ENCODE measurements around the gene RPL12. TPM values are rescaled to one million over a fixed set of nuclear protein-coding genes. Genes with fewer than 3 reads are reported as not detected.

RPL12 gene
- 1,000 to 10,000 TPM; 1,831 to 1,874 TPM for total RNA-seq

DNA sequence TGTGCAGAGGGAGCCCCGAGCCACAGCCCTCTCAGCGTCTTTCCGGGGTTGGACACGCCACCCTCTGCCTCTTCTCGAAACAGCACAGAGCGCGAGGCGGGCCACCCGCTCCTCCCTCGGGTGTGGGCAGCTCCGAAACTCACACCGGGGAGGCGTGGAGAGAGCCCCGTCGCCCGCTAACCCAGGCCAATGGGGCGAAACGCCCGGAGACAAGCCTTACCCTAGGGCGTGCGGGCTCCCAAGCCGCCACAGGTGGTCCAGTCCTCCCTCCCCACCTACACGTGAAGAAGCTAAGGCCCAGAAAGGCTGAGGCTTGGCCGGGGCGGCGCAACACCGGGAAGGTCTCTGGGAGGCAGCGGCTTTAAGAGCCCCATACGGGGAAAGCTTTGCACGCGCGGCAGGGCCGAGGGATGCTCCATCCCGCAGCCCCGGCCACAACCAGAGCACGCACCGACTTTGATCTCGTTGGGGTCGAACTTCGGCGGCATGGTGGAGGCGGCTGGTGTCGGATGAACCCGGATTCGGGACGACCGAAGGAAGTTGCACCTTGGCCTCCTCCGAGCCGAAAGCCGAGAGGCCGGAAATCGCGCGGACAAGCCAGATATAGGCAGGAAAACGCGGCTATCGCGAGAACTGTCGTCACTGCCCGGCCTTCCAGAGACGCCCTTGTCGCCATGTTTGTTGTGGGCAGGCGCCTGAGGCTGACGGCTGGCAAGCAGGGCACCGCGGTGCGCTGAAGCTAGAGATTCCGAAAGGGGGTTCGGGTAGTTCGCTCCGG, at the start of gene RPL12, which contains the start of gene LRSAM1:
Gene RPL12 (minus strand): TSS at position 577 of the 778 bp plus-strand sequence. CDS start 89 bp downstream, at position 488.
Gene LRSAM1 (plus strand): TSS at position 681 of the 778 bp plus-strand sequence. CDS start 3,018 bp downstream, outside the sequence.

DNA sequence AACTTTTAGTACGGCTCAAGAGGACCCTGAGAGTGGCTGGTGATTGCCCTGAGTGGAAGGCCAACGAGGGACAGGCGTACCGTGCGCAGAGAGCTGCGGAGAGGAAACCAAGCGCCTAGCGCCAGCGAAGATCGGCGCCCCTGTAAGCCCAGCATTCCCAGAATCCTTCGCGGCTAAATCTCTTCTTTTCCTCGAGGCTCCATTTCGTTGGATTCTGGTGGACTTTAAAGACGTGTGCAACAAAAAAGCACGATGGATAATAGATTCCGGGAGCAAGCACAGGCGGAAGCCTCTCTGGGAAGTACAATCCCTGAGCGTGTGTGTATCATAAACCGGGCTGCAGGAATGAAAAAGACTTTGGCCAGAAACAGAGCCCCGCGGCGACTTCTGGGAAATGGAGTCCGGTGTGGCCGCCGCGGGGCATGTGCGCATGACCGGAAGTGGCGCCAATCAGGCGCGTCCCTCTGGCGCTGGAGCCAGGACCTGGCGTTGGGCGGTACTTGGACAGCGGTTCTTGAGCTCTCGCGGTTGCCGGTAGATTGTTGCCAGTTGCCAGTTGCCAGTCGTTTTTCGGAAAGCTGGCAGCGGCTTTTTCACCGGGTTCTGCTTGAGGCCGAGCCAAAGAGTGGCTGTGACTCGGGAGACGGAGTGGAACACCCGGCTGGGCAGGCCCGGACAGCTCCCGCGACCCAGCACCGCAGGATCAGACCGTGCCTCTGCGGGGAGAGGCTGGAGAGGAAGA, 27.1 kb downstream of the RPL12 start, which contains the start of gene ZNF79:
Gene ZNF79 (plus strand): TSS at position 449 of the 742 bp plus-strand sequence. CDS start 406 bp downstream, outside the sequence.

Other genes starting within 250 kb of the RPL12 start
- 1 to 10 TPM in 1 of 2 experiments, under 1 TPM in 1; 0.93 to 1.5 TPM for gene GARNL3, start 186.6 kb downstream of the RPL12 start, total RNA-seq
- gene SLC2A8, start 54.2 kb downstream of the RPL12 start, total RNA-seq: 1 to 10 TPM; 1.7 to 1.8 TPM
- gene ZNF79, start 27.0 kb downstream of the RPL12 start, total RNA-seq: 10 to 100 TPM; 10.3 to 10.4 TPM
- 10 to 100 TPM; 12.7 to 13.8 TPM for gene LRSAM1, start 104 bp upstream of the RPL12 start, total RNA-seq
- gene STXBP1, start 160.9 kb upstream of the RPL12 start, total RNA-seq: 10 to 100 TPM; 21.3 to 23.1 TPM